SU-DHL-6 (cell line): ENCODE measurements around the gene PDZD7.

Experiments
- EZH2phosphoT487 ChIP-seq: fragments of 200-600 bp; sonication (generic), shearing (Covaris generic); conservative IDR thresholded peaks from 2 replicates; pipeline ENCODE4 v1.6.1; 2018; ENCODE audit warnings: mild to moderate bottlenecking, antibody characterized with exemption, low read length, moderate library complexity, mixed read lengths
- TF ChIP-seq, protein P1 (sequence below): fragments of 200-600 bp; sonication (generic); IDR thresholded peaks from one replicate; pipeline ENCODE4 v1.5.1; 2017; ENCODE audit warnings: antibody characterized with exemption, mild to moderate bottlenecking, low read length, moderate library complexity; ENCODE audit not compliant: insufficient read depth, poor library complexity, severe bottlenecking

DNA sequence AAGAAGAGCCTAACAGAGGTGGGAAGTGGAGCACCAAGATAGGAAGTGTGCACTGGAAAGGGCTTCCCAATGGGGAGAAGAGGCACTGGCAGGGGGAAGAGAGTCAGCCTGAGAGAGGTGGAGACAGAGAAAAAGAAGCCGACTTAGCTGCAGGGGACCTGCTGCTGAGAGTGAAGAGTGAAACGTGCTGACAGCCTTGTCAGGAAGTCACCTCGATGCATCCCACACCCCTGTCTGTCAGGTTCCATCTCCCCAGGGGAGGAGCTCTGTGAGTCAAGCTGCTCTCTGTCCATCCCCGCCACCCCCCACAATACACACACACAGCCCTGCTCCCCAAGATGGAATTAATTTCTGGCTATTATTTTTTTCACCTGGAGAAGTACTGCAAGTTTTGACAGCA lies 44.8 kb upstream of the PDZD7 start:
- TF ChIP-seq, protein P1, sequence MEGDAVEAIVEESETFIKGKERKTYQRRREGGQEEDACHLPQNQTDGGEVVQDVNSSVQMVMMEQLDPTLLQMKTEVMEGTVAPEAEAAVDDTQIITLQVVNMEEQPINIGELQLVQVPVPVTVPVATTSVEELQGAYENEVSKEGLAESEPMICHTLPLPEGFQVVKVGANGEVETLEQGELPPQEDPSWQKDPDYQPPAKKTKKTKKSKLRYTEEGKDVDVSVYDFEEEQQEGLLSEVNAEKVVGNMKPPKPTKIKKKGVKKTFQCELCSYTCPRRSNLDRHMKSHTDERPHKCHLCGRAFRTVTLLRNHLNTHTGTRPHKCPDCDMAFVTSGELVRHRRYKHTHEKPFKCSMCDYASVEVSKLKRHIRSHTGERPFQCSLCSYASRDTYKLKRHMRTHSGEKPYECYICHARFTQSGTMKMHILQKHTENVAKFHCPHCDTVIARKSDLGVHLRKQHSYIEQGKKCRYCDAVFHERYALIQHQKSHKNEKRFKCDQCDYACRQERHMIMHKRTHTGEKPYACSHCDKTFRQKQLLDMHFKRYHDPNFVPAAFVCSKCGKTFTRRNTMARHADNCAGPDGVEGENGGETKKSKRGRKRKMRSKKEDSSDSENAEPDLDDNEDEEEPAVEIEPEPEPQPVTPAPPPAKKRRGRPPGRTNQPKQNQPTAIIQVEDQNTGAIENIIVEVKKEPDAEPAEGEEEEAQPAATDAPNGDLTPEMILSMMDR = no peak
- no peak for TF ChIP-seq EZH2phosphoT487
